Measurements from ENCODE around the gene PTPRJ. TPM values are rescaled to one million over a fixed set of nuclear protein-coding genes. Genes with fewer than 3 reads are reported as not detected.

The PTPRJ gene
- total and polyA plus RNA-seq, 2 of the 4 experiments (the other 2 are of a cell fraction): 5.6 to 14.9 TPM

DNA sequence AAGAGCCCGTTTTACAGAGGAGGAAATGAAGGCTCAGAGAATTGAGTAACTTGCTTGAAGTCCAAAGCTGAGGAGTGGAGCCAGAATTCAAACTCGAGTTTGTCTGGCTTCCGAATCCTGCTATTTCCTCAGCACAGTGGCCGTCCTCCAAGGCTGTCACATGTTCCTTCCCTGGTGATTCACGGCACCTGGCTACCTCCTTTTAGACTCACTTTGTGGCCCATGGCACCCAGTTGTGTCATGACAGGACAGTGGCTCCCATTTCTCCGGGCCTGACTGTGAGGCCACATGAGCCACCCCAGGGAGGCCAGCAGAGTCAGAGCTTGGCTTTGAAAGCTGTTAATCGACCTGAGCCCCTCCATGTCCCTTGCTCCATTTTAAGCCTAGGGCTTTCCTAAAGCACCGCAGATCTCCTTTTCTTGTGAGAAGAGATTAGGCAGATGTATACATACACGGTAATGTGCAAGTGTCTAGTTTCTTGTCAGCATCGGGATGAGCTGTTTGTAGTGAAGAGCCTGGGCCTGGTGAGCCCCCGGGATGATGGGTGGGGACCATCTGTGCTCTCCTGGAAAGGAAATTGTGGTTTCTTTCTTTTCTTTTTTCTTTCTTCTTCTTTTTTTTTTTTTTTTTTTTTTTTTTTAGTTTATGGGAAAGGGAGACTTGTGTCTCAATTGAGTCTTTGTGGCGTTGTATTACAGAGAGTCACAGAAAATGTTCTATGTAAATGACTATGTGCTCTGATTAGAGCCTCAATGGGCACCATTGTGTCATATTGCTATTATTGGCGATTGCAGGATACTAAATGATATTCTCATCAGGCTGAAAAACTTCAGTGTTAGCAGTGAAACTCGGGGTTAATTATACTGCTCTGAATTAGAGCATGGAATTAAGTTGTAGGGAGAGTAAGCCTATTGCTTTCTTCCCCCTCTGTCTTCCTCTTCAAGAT lies 54.8 kb downstream of the PTPRJ start:
- Histone ChIP-seq H3K9ac (ENCODE audit: low read depth, low read length) (no peak overlapping the region), H3K4ac (ENCODE audit: low read depth, low read length) (no peak overlapping the region), H2AFZ (replicated peaks; ENCODE audit: low read length, poor library complexity) (peak overlapping the region; percentile 34), H4K5ac (ENCODE audit: low read depth, low read length) (no peak overlapping the region), H3K23ac (ENCODE audit: low read depth, low read length) (no peak overlapping the region), H2AK5ac (ENCODE audit: low read depth, low read length) (0 out of 2 replicates have a peak overlapping the region, but pooled peaks have one; percentile 24), H3K27me3 (ENCODE audit: control insufficient read depth, insufficient read depth, low read length) (no peaks in the 10 kb centered on the region), H3K79me1 (ENCODE audit: low read depth in 1 of 2, low read length in 2 of 2) (peaks cover 50 to 76% of the 10 kb centered on the region in 2 experiments), H2BK120ac (ENCODE audit: low read depth, low read length) (no peak overlapping the region), H4K91ac (ENCODE audit: insufficient read depth, low read depth, low read length) (no peak overlapping the region), H2BK15ac (ENCODE audit: low read depth, low read length) (no peak overlapping the region), H2BK20ac (ENCODE audit: low read depth, low read length) (no peak overlapping the region), H4K20me1 (ENCODE audit: insufficient read depth, low read length) (peaks cover 37% of the 10 kb centered on the region), H3K9me1 (ENCODE audit: insufficient read depth, low read length) (peaks cover 29% of the 10 kb centered on the region), H3K56ac (ENCODE audit: extremely low read depth, insufficient read depth, low read length) (no peak overlapping the region), H3K36me3 (ENCODE audit: control insufficient read depth, insufficient read depth, low read length) (0 out of 2 replicates have a peak, but pooled peaks cover 2% of the 10 kb centered on the region), H3K4me1 (ENCODE audit: control insufficient read depth, insufficient read depth, low read length) (peaks cover 7% of the 10 kb centered on the region), H3K18ac (ENCODE audit: low read depth, low read length) (no peak overlapping the region), H3K4me2 (ENCODE audit: low read depth, low read length) (no peak overlapping the region), H3K4me3 (ENCODE audit: insufficient read depth, low read depth, low read length) (no peak overlapping the region), H3K27ac (ENCODE audit: insufficient read depth, low read length) (no peak overlapping the region), H2BK5ac (ENCODE audit: low read depth, low read length, poor library complexity, severe bottlenecking) (no peak overlapping the region), H2AK9ac (replicated peaks; ENCODE audit: low read depth, low read length, poor library complexity) (no peak overlapping the region), H3K9me3 (ENCODE audit: control insufficient read depth, insufficient read depth, low read length) (no peaks in the 10 kb centered on the region), H3K14ac (replicated peaks; ENCODE audit: low read depth, low read length) (no peak overlapping the region), H4K8ac (ENCODE audit: low read depth in 2 of 2, low read length in 2 of 2) (no peak overlapping the region)
- WGBS, 2 experiments (ENCODE audit: extremely low coverage in 2 of 2, insufficient read length in 1 of 2): 93% methylated on average over 4 of the region's 14 CpGs; no CpG with 5 or more reads in 1 of the 2 experiments
- intact Hi-C loops (cut with micrococcal nuclease): no loop called here
- BruUV-seq (replicated peaks): no TSS peak
- TF ChIP-seq RCOR1 (IDR thresholded peaks at IDR 0.05; ENCODE audit: insufficient replicate concordance, low read length): no peak
- TF ChIP-seq CHD1 (IDR thresholded peaks at IDR 0.05; ENCODE audit: low read depth, low read length): no peak
- TF ChIP-seq MAZ (IDR thresholded peaks at IDR 0.05; ENCODE audit: borderline replicate concordance, low read depth, low read length): no peak
- no peak for TF ChIP-seq NFE2L2 (IDR thresholded peaks at IDR 0.05; ENCODE audit: low read depth, low read length)
- no peak for TF ChIP-seq POLR2A (IDR thresholded peaks at IDR 0.05; ENCODE audit: low read depth, low read length)
- no peak for TF ChIP-seq FOS (IDR thresholded peaks at IDR 0.05; ENCODE audit: low read depth, low read length)
- TF ChIP-seq, protein P1, sequence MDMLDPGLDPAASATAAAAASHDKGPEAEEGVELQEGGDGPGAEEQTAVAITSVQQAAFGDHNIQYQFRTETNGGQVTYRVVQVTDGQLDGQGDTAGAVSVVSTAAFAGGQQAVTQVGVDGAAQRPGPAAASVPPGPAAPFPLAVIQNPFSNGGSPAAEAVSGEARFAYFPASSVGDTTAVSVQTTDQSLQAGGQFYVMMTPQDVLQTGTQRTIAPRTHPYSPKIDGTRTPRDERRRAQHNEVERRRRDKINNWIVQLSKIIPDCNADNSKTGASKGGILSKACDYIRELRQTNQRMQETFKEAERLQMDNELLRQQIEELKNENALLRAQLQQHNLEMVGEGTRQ (IDR thresholded peaks at IDR 0.05; ENCODE audit: low read depth, low read length): no peak
- TF ChIP-seq, protein P2, sequence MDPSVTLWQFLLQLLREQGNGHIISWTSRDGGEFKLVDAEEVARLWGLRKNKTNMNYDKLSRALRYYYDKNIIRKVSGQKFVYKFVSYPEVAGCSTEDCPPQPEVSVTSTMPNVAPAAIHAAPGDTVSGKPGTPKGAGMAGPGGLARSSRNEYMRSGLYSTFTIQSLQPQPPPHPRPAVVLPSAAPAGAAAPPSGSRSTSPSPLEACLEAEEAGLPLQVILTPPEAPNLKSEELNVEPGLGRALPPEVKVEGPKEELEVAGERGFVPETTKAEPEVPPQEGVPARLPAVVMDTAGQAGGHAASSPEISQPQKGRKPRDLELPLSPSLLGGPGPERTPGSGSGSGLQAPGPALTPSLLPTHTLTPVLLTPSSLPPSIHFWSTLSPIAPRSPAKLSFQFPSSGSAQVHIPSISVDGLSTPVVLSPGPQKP (IDR thresholded peaks at IDR 0.05; ENCODE audit: borderline replicate concordance, low read depth, low read length): no peak
- no peak for TF ChIP-seq MAFK (IDR thresholded peaks at IDR 0.05; ENCODE audit: low read depth, low read length)
- no peak for TF ChIP-seq BHLHE40 (IDR thresholded peaks at IDR 0.05; ENCODE audit: low read depth, low read length)
- ChIA-PET POLR2A (ENCODE audit: unreplicated experiment) (no interaction called here), CTCF (interaction anchor here (1.0 kb wide), 1 partner anchor 64 kb away, joined by 3 read pairs; no protein-coding TSS in a partner anchor)
- in situ Hi-C loops (cut with MboI; ENCODE audit: low sequenced_read_pairs): no loop called here
- ATAC-seq (ENCODE audit: low read depth) (no peak), DNase-seq (no peak)
- dilution Hi-C loops (cut with HindIII; ENCODE audit: low sequenced_read_pairs, unreplicated experiment): no loop called here
